GM13977 (cell line): ENCODE measurements around the gene PPIL3.

Experiments
- DNase-seq: peaks from one replicate; pipeline ENCODE4 v3.0.0; 2012; ENCODE audit warnings: low spot score
- in situ Hi-C: fragments of 300-500 bp; cut with MboI; formaldehyde crosslinking; loops from one replicate; pipeline ENCODE4 v1.12.0; 2022; ENCODE audit warnings: low sequenced_read_pairs, low pct_unique_long_range_greater_than_20kb, mixed read lengths, inconsistent platforms; ENCODE audit not compliant: unreplicated experiment
- TF ChIP-seq, protein P1 (sequence below): IDR thresholded peaks from 2 replicates; pipeline ENCODE4 v1.5.1; 2012; ENCODE audit warnings: mild to moderate bottlenecking, control low read depth; ENCODE audit not compliant: insufficient read depth; ENCODE audit errors: extremely low read depth, missing control alignments

The PPIL3 gene

DNA sequence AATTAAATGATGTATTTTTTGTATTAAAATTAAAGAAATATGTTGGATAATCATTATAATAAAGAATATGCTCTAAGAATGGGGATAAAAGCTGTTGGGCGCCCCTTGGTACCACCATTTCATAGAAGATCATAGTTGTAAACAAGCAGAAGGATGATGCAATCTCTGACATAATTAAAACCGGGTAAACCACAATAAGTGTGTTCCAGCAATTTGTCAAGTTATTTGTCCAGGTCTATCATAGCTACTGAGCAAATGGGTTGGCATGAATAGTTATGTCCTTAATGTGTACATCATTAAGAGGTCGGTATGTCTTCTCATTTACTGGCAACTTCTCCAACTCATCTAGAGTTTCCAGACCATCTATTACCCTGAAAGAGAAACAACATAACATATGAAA is 17.7 kb downstream of the PPIL3 start:
- TF ChIP-seq, protein P1, sequence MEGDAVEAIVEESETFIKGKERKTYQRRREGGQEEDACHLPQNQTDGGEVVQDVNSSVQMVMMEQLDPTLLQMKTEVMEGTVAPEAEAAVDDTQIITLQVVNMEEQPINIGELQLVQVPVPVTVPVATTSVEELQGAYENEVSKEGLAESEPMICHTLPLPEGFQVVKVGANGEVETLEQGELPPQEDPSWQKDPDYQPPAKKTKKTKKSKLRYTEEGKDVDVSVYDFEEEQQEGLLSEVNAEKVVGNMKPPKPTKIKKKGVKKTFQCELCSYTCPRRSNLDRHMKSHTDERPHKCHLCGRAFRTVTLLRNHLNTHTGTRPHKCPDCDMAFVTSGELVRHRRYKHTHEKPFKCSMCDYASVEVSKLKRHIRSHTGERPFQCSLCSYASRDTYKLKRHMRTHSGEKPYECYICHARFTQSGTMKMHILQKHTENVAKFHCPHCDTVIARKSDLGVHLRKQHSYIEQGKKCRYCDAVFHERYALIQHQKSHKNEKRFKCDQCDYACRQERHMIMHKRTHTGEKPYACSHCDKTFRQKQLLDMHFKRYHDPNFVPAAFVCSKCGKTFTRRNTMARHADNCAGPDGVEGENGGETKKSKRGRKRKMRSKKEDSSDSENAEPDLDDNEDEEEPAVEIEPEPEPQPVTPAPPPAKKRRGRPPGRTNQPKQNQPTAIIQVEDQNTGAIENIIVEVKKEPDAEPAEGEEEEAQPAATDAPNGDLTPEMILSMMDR: no peak
- in situ Hi-C loops: no loop called here
- DNase-seq: no peak

DNA sequence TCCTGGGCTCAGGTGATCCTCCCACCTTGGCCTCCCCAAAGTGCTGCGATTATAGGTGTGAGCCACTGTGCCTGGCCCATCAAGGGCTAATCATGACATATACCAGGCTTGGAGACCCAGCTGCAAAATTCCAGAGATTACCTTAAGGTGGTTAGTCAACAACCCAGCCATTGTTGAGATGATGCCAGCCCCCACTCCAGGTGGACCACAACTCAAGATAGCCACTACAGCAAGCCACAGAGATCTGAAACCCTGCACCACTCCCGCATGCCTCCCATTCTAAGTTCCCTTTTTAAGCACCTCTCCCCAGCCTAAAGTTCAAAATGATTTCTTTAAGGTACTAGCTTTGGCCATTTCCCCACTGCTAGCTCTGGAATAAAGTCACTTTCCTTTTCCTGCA is 19.9 kb downstream of the PPIL3 start:
- no peak for DNase-seq
- TF ChIP-seq, protein P1: no peak
- in situ Hi-C loops: no loop called here

DNA sequence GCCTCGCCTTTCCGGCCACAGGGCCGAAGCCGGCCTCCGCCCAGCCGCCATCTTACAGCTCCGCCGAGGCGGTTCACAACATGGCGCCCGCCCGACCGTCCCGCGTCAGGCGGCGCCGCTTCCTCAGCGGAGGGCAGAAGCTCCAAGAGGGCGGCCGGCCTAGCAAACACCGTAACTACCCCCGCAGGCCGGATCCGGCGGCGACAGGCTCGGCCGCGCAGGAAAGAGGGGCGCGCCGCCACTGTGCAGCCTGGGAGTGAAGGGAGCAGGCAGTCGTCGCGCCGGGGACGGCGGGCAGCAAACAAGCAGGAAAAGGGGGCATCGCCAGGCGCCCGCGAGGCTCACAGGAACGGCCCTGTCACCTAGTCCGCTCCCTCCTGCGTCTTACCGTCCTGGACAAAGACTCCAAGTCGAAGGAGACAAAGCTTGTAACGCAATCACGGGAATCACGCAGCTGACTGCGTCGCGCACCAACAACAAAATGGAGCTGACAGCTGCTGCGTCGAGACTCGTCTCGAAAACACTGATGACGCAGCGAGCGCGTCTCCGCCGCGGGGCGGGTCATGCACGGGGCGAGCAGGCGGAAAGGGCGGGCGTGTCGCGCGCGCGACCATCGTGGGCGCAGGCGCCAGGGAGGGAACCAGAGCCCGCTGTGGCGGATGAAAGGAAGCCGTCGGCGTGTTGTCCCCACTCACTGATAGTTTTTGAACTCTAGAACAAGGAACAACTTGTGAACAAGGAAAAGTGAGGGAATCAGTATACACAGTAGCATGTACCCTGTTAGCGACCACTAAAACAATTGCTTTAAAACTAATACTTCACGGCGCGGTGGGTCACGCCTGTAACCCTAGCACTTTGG is 24.5 kb downstream of the PPIL3 start, which contains the start of gene CLK1:
Gene CLK1, minus strand, starts transcription at position 483 of the 859 bp plus-strand sequence. CDS start 2,796 bp downstream, outside the sequence.
- in situ Hi-C loops: no loop called here
- TF ChIP-seq, protein P1: no peak
- DNase-seq: peak; percentile 94

DNA sequence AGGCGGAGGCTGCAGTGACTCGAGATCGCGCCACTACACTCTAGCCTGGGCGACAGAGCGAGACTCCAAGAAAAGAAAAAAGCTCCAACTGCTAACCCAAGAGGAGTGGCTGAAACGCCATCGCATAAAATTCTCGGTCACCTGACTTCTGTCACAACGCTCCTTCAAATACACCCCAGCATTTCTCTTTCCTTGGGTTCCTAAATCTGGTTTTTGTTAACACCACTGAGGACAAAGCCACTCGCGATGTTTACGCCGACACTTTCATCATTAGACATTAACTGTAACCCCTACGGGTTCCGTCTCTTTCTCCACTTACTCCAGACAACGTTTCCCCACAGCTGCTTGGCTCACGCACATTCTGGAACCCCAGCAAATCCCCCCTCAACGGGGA is 25.1 kb downstream of the PPIL3 start:
- DNase-seq: no peak

DNA sequence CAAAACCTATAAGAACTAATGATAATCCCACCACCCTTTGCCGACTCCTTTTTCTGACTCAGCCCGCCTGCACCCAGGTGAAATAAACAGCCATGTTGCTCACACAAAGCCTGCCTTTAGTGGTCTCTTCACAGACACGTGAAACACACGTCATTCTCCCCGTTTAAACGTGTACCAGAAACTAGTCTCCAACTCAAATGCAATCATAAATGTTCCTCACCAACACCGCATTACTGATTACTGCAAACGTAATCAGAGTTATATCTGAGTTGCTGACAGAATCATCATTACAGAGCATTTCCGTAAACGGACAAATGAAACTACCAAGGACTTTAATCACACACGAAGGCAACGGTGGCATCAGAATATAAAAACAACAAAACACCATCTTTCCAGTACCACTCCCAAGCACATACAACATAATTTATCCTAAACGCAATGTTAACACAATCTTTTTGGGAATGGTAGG is 26.3 kb downstream of the PPIL3 start:
- in situ Hi-C loops: no loop called here
- peak; percentile 58 for DNase-seq
- TF ChIP-seq, protein P1: no peak

More for the DNA sequence above, 25.1 kb downstream of the PPIL3 start:
- TF ChIP-seq, protein P1: no peak
- in situ Hi-C loops: no loop called here

DNA sequence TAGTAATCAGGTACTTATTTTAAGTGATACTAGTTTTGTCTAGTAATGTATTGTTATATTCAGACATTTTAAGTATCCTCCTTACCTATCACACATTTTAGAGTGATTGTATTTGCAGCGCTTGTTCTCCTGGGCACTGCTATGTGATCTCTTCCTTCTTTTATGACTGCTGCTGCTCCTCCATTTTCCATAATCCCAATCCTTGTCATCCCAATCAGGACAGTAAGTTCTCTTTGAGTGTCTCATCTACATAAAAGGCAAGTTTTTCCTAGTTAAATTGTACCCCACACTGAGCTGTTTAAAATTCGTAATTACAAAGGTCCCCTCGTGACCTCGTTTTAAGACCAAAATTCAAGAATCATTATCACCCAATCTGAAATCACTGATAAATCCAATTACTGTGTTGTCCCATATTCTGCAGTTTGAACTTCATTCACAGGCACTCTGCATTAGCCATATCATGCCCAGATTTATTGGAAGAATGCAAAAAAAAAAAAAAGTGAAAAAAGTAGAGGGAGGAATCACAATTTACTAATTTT is 27.2 kb downstream of the PPIL3 start:
- DNase-seq: no peak
- TF ChIP-seq, protein P1: no peak
- in situ Hi-C loops: no loop called here
